Neural progenitor cell (in vitro differentiated cells): Measurements from ENCODE around the gene MGAT4A. TPM values are rescaled to one million over a fixed set of nuclear protein-coding genes. Genes with fewer than 3 reads are reported as not detected.

Experiments used
- DNase-seq: peaks from one replicate; pipeline ENCODE4 v3.0.0-alpha.2; 2016; ENCODE audit warnings: low spot score
- H2AFZ ChIP-seq: fragments of 200-600 bp; sonication (generic); replicated peaks from 2 replicates; pipeline ENCODE4 v1.6.1; 2016; ENCODE audit warnings: antibody characterized with exemption
- H3F3A ChIP-seq: fragments of 200-600 bp; sonication (generic); 2 replicates; pipeline ENCODE4 v1.6.1; 2016; ENCODE audit warnings: antibody characterized with exemption, low read depth
- H3K27ac ChIP-seq: fragments of 200-600 bp; sonication (generic); 2 replicates; pipeline ENCODE4 v1.5.1; 2016; ENCODE audit warnings: mild to moderate bottlenecking
- H3K27me3 ChIP-seq: fragments of 200-600 bp; sonication (generic); 2 replicates; pipeline ENCODE4 v1.6.1; 2016; ENCODE audit warnings: mild to moderate bottlenecking, moderate library complexity
- H3K36me3 ChIP-seq: fragments of 200-600 bp; sonication (generic); 2 replicates; pipeline ENCODE4 v1.5.1; 2016
- H3K4me1 ChIP-seq: fragments of 200-600 bp; sonication (generic); 2 replicates; pipeline ENCODE4 v1.6.1; 2016; ENCODE audit warnings: mixed run types
- H3K4me2 ChIP-seq: fragments of 200-600 bp; sonication (generic); 2 replicates; pipeline ENCODE4 v1.6.1; 2016
- H3K4me3 ChIP-seq: fragments of 200-600 bp; sonication (generic); 2 replicates; pipeline ENCODE4 v1.5.1; 2016
- H3K79me2 ChIP-seq: fragments of 200-600 bp; sonication (generic); 2 replicates; pipeline ENCODE4 v1.6.1; 2016; ENCODE audit warnings: low read depth
- H3K9ac ChIP-seq: fragments of 200-600 bp; sonication (generic); 2 replicates; pipeline ENCODE4 v1.6.1; 2016
- H3K9me3 ChIP-seq: fragments of 200-600 bp; sonication (generic); 2 replicates; pipeline ENCODE4 v1.5.1; 2016; ENCODE audit warnings: low read depth
- H4K20me1 ChIP-seq: fragments of 200-600 bp; sonication (generic); 2 replicates; pipeline ENCODE4 v1.6.1; 2016; ENCODE audit warnings: low read depth
- H3K27ac Mint-ChIP-seq: 3 replicates; pipeline ENCODE4 v1.8.0; 2021; ENCODE audit warnings: mixed read lengths
- H3K27me3 Mint-ChIP-seq: 2 replicates; pipeline ENCODE4 v1.8.0; 2022; ENCODE audit warnings: low read depth, mild to moderate bottlenecking, inconsistent platforms, moderate library complexity, mixed read lengths; ENCODE audit not compliant: insufficient read depth
- H3K36me3 Mint-ChIP-seq: 3 replicates; pipeline ENCODE4 v1.8.0; 2021; ENCODE audit warnings: mixed read lengths
- H3K4me1 Mint-ChIP-seq: 3 replicates; pipeline ENCODE4 v1.8.0; 2021; ENCODE audit warnings: mixed read lengths
- H3K4me3 Mint-ChIP-seq: 3 replicates; pipeline ENCODE4 v1.8.0; 2021; ENCODE audit warnings: mild to moderate bottlenecking, moderate library complexity, mixed read lengths
- H3K9me3 Mint-ChIP-seq: 3 replicates; pipeline ENCODE4 v1.8.0; 2020; ENCODE audit warnings: mixed read lengths
- CTCF ChIP-seq: fragments of 200-600 bp; sonication (generic); IDR thresholded peaks from 2 replicates; pipeline ENCODE4 v1.5.1; 2017; ENCODE audit warnings: antibody characterized with exemption, mild to moderate bottlenecking
- EZH2 ChIP-seq: fragments of 200-600 bp; sonication (generic); IDR thresholded peaks from 2 replicates; pipeline ENCODE4 v1.6.1; 2017; ENCODE audit warnings: antibody characterized with exemption, mild to moderate bottlenecking, moderate library complexity
- EZH2phosphoT487 ChIP-seq: fragments of 200-600 bp; sonication (generic); IDR thresholded peaks from 2 replicates; pipeline ENCODE4 v1.6.1; 2017; ENCODE audit warnings: antibody characterized with exemption
- total RNA-seq: library from RNA; depleted of rRNA; stranded (reverse); fragments of >200 nt; gene quantifications from 2 replicates; pipeline ENCODE4 v1.2.3, GENCODE V29; 2015; ENCODE audit warnings: low replicate concordance

Gene MGAT4A
- total RNA-seq, 1 donor from 2014 or later, result 8.0 TPM

- no peaks in the 10 kb centered on the region for H3K79me2 ChIP-seq
- no peak overlapping the region for H3K27ac Mint-ChIP-seq
- no peaks in the 10 kb centered on the region for H3K27me3 ChIP-seq
These were observed 37.5 kb downstream of the MGAT4A start for GRCh38 chr2:98693477-98693876.

GRCh38 chr2:98692090-98693054 is 38.6 kb downstream of the MGAT4A start:
- Histone ChIP-seq H3K27me3 (no peaks in the 10 kb centered on the region), H3K9ac (no peak overlapping the region), H3K4me3 (no peak overlapping the region), H4K20me1 (no peaks in the 10 kb centered on the region), H3K4me2 (no peak overlapping the region), H3K9me3 (no peaks in the 10 kb centered on the region), H3K4me1 (no peaks in the 10 kb centered on the region), H3K79me2 (no peaks in the 10 kb centered on the region), H3K36me3 (no peaks in the 10 kb centered on the region), H3K27ac (no peak overlapping the region), H2AFZ (no peak overlapping the region), H3F3A (no peaks in the 10 kb centered on the region)
- Mint-ChIP-seq H3K4me1 (peaks cover 13% of the 10 kb centered on the region), H3K9me3 (no peaks in the 10 kb centered on the region), H3K27me3 (peaks cover 2% of the 10 kb centered on the region), H3K4me3 (no peak overlapping the region), H3K36me3 (no peaks in the 10 kb centered on the region), H3K27ac (no peak overlapping the region)
- no peak for TF ChIP-seq CTCF
- no peak for TF ChIP-seq EZH2phosphoT487
- TF ChIP-seq EZH2, result no peak
- no peak for DNase-seq

More at GRCh38 chr2:98693477-98693876, 37.5 kb downstream of the MGAT4A start:
- H3K4me3 Mint-ChIP-seq, result no peak overlapping the region
- Histone ChIP-seq H3K4me2 (no peak overlapping the region), H3K27ac (no peak overlapping the region), H3K36me3 (no peaks in the 10 kb centered on the region), H2AFZ (no peak overlapping the region), H3K4me1 (no peaks in the 10 kb centered on the region), H3K9ac (no peak overlapping the region), H3K4me3 (no peak overlapping the region), H3F3A (no peaks in the 10 kb centered on the region), H3K9me3 (no peaks in the 10 kb centered on the region), H4K20me1 (no peaks in the 10 kb centered on the region)
- H3K27me3 Mint-ChIP-seq, result no peaks in the 10 kb centered on the region
- H3K36me3 Mint-ChIP-seq, result no peaks in the 10 kb centered on the region
- no peaks in the 10 kb centered on the region for H3K9me3 Mint-ChIP-seq
- TF ChIP-seq CTCF (no peak), EZH2phosphoT487 (no peak), EZH2 (no peak)
- peaks cover 2% of the 10 kb centered on the region for H3K4me1 Mint-ChIP-seq
- no peak for DNase-seq

GRCh38 chr2:98691303-98691702 is 39.6 kb downstream of the MGAT4A start:
- TF ChIP-seq EZH2 (no peak), CTCF (no peak), EZH2phosphoT487 (no peak)
- H3K36me3 ChIP-seq, result no peaks in the 10 kb centered on the region
- Mint-ChIP-seq H3K27me3 (peaks cover 2% of the 10 kb centered on the region), H3K27ac (no peak overlapping the region), H3K4me1 (peaks cover 15% of the 10 kb centered on the region), H3K36me3 (no peaks in the 10 kb centered on the region), H3K4me3 (no peak overlapping the region), H3K9me3 (no peaks in the 10 kb centered on the region)
- H3K27me3 ChIP-seq, result no peaks in the 10 kb centered on the region
- no peak overlapping the region for H3K4me3 ChIP-seq
- H4K20me1 ChIP-seq, result no peaks in the 10 kb centered on the region
- H3K9ac ChIP-seq, result no peak overlapping the region
- H3F3A ChIP-seq, result no peaks in the 10 kb centered on the region
- H3K9me3 ChIP-seq, result no peaks in the 10 kb centered on the region
- no peak overlapping the region for H2AFZ ChIP-seq
- H3K4me1 ChIP-seq, result no peaks in the 10 kb centered on the region
- H3K27ac ChIP-seq, result no peak overlapping the region
- DNase-seq, result no peak
- no peak overlapping the region for H3K4me2 ChIP-seq
- H3K79me2 ChIP-seq, result no peaks in the 10 kb centered on the region
